Caki2 (cell line): ENCODE results near the gene MPO. TPM values are rescaled to one million over a fixed set of nuclear protein-coding genes. Genes with fewer than 3 reads are reported as not detected.

Source experiments
- DNase-seq: peaks from one replicate; pipeline ENCODE4 v3.0.0-alpha.2; 2015; ENCODE audit warnings: low read depth
- in situ Hi-C: cut with HindIII; loops from 2 replicates; pipeline ENCODE4 v1.10.0; 2016; ENCODE audit warnings: low sequenced_read_pairs, low pct_unique_long_range_greater_than_20kb, mixed read lengths
- total RNA-seq: library from RNA; depleted of rRNA; stranded (reverse); fragments of >200 nt; shearing (Covaris generic); gene quantifications from 2 replicates; pipeline ENCODE4 v1.2.3, GENCODE V29; 2014; ENCODE audit warnings: low replicate concordance; rRNA removed

MPO gene, protein sequence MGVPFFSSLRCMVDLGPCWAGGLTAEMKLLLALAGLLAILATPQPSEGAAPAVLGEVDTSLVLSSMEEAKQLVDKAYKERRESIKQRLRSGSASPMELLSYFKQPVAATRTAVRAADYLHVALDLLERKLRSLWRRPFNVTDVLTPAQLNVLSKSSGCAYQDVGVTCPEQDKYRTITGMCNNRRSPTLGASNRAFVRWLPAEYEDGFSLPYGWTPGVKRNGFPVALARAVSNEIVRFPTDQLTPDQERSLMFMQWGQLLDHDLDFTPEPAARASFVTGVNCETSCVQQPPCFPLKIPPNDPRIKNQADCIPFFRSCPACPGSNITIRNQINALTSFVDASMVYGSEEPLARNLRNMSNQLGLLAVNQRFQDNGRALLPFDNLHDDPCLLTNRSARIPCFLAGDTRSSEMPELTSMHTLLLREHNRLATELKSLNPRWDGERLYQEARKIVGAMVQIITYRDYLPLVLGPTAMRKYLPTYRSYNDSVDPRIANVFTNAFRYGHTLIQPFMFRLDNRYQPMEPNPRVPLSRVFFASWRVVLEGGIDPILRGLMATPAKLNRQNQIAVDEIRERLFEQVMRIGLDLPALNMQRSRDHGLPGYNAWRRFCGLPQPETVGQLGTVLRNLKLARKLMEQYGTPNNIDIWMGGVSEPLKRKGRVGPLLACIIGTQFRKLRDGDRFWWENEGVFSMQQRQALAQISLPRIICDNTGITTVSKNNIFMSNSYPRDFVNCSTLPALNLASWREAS
- not detected in 2 replicates for total RNA-seq

DNA sequence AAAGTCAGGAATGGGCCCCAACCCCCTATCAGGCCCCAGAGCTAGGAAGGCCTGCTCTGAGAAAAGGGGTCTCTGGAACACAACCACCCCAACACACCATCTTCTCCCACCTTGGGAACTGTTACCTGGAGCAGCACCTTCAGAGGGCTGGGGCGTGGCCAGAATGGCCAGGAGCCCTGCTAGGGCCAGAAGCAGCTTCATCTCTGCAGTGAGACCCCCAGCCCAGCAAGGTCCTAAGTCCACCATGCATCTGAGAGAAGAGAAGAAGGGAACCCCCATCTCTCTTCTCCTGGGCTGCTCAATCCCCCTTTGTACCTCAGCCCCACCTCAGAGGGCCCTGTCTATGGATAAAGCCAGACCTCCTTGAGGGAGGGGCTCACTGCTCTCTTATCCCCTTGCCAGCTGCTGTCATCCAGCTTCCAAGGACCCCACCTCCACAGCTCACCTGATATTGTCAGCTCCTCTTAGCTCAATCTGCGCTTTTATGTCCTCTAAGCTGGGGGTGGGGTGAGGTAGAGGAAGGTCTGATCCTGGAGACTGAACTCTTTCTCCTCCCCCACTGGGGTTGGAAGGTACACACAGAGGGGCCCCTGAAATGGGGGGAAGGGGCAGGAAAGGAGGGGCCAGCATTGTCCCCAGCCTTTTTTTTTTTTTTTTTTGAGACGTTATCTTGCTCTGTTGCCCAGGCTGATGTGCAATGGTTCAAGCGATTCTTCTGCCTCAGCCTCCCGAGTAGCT, at the start of gene MPO:
MPO (minus strand) TSS at position 456 of the 738 bp plus-strand sequence; CDS start at position 279, 177 bp downstream.
- DNase-seq = no peak
- in situ Hi-C loops = no loop called here

DNA sequence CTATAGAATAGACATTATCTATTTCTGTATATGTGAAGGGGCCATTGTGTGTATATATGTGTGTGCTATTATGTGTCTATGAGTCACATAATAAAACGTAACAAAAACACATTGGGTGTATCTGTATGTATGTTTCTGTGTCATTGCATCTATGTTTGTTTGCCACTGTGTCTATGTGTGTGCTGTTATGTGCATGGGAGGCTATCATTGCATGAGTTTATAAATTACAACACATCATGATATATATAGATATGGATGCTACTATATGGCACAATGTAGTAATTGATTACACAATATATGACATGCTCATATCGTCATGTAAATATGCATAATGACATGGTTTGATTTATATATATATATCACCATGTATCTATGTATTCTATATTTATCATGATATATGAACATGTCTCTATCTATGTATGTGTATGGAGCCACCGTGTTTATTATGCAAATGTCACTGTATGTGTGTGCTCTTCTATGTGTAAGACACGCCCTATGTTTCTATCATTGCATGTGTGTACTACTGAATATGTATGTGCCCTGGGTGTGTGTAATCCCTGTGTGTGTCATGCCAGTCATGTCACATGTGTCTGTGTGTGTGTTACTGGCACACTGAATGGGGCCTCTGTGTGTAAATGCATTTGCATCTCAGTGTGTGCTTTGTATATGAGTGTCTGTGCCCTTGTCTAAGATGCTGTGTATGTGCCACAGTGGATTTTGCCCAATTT, 49.2 kb upstream of the MPO start:
- in situ Hi-C loops = no loop called here
- no peak for DNase-seq

DNA sequence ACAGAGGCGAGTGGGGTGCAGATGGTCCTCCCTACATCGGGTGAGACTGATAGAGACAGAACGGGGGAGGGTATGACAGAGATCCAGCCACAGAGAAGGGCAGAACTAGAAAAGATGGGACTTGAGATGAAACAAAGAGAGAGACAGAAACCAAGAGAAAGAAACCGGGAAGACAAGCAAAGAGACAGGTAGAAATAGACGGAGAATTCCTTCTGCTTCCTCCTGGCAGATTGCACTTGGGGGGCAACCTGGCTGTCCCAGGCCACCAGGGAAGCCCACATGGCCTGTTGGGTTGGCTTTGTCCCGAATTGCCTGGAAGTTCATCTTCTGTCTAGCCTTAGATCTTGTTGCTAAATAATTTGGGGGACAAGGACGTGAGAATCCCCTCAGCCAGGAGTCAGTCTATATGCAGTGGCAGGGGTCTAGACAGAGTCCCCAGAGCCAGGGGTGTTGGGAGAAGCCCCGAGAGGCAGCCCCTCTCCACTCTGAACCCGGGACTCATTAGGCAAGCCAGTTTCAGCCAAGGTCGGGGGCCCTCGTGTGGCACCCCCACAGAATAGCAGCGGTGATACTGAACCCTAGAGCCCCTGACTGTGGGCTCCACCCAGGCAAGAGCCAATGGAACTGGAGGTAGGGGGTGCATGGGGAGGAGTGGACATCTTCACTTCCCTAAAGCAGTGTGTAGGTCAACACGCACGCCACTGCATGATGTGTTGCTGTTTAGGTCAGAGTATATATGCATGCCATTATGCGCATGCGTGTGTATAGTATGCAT, 48.5 kb upstream of the MPO start:
- in situ Hi-C loops = no loop called here
- no peak for DNase-seq

DNA sequence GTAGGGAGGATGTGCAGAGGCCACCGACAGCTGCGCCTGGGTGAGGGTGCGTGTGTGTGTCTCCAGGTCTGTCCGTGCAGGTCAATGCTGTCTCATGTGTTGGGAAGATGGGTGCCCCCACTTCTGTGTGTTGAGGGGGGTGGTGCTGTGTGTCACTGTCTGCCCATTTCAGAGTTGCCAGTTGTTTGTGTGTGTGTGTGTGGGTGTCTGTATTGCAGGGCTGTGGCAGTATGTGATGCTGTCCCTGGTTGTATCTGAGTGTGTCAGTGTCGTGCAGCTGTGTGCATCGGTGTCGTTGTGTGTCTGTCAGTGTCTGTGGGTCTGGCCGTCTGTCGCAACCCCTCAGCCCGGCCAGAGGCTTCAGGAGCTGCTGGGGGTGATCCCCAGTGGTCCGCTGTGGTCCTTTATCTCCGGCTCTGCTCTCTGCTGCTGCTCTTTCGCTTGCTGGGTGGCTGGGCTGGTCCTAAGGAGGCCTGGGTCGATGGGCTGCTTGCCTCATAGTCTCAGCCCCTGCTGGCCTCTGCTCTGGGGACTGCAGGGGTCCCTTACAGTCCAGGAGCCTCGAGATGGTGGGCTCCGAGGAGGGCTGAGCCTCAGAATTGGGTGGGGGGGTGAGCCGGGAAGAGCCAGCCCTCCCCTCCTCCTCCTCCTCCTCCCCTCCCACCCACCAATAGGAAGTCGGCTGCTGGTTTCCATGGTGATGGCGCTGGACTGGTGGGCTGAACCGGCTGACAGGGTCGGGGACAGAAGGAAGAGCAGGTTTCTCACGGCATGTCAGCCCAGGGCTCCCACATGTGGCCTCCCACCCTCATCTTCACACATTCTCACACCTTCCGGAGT, 47.7 kb upstream of the MPO start, which contains the start of gene TSPOAP1:
TSPOAP1 (minus strand) TSS at position 601 of the 840 bp plus-strand sequence. CDS start 875 bp downstream, outside the sequence.
- DNase-seq = no peak
- in situ Hi-C loops = no loop called here

DNA sequence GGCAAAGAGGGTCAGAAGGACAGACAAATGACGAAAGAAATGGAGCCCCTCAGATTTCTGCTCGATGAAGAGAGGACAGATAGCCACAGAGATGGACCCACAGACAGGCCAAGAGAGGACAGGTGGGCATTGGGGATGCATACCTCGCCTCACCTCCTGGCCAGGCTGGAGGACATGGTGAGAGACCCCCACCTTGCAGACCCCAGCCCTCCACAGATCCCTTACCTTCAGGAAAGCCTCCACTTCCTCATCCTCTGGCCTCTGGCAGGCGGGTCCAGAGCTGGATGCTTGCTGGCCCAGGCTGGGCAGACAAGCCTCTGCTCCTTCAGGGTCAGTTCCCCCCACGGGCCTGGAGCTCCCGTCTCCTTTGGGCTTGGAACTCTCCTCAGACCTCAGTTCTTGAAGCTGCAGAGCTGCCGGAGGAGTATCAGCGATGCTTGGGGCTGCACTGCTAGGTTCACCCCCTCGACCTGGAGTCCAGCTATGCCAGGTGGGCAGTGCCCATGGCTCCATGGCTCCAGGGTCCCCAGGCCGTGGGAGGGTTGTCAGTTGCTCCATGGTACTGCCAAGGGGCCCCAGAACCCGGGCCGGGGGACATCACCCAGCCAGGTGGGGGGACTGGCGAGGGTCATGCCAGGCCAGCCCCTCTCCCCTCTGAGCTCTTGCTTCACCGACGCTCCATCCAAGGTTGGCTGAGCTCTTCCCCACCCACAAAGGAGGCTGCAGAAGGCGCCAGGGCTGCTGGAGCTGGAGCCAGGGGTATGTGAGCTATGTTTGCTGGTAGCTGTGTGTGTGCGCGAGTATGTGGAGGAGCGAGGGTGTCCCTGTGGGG, 46.8 kb upstream of the MPO start:
- no peak for DNase-seq
- in situ Hi-C loops = no loop called here

DNA sequence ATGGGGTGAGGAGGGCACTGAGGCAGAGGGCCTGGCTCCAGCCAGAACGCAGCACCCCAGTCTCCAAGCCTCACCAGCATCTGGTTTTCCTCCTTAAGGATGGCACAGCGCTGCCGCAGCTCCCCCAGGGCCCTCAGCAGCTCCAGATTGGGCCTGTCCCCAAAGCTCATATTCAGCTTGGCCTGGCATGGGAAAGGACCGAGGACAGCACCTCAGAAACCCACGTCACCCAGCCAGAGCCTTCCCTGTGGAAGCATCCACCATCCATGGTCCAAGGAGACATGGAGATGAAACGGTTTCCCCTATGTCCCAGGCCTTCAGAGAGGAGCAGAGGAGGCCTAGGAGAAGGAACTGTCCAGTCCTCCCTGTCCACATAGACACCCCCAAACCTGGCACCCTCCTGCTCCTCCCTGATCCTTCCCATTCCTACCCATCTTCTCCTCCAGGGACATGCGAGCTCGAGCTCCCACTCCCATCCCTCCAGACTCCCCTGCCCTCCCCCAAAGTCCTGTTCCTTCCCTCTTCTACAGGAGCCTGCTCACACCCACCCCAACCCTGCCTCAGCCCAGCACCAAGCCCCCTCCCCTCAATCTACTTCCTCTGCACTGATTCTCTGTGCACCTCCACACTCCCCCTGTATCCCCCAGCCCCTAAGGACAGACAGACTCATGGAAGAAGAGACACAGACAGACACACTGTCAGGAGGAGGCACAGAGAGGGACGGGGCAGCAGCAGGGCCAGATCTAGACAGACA, 46.1 kb upstream of the MPO start:
- DNase-seq = no peak
- in situ Hi-C loops = no loop called here

DNA sequence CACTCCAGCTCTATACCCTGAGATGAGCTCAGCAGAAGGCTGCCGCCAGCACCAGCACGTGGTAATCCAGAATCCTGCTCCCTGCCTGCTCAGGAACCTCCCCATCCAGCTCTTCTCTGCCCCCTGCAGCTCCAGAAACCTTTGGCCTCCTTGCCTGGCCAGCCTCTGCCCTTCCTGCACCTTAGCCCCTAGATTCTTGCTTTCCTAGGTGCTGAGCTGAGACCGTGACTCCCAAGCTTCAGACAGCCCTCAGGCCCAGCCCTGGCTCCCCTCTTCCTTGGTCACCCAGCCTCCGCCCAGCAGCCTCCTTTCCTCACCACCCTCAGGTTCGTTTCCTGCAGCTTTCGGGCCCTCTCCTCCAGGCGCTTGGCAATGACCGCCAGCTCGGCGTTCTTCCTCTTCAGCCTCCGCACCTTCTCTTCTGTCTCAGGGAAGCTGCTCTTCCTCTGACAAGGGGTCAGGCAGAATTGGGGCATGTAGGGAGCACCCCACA, 45.3 kb upstream of the MPO start:
- DNase-seq = no peak
- in situ Hi-C loops = no loop called here

DNA sequence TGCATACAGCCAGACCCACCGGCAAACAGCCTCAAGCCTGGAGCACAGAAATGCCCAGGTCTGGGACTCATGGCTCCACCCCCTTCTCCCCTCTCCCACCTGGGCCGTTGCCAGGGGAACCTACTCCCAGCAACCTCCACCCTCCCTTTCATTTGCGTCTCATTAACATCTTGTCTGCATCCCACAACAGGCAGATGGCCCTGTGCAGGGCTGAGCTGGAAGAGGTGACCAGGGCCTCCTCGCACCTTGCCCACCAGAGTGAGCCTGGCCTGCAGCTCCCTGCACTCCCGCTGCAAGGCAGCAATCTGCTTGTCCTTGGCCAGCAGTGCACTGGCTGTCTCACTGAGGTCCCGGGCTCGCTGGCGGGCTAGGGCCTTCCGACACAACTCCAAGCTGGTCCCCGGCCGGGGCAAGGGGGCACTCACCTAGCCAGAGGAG, 44.6 kb upstream of the MPO start:
- in situ Hi-C loops = no loop called here

DNA sequence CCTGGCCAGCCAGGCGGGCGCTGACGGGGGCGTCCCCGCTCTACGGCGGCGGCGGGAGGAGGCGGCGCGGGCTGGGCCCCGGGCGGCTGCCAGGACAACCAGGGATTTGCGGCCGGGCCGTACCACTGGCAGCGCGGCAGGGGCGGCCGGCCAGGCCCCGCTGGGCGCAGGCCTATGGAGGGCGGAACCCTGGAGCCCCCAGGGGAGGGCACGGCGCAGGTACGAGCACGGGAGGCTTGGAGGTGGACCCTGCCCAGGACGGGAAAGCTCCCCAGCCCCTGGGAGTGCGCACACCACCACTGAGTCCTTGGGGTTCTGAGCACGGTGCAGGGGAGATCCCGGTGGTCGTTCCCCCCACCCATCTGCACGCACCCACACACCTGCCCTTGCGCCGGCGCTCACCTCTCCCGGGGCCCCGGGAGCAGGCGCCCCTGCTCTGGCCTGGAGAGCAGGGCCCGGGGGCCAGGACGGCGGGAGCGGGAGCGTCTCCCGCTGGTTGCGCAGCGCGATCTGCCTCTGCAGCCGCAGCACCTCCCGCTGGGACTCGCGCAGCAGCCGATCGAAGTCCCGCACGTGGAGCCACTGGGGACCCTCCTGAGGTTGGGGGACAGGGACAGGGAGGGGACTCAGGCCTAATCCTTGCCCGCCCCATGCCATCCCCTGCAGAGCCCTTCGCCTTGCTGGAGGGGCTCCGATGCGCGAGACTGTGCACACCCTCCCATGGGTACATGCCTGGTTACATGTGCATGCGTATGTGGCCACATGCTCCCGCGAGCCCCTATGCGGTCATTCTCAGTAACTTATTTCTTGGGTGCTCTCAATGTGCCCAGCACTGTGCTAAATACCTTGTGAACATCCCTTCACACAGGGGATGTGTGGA, 43.9 kb upstream of the MPO start:
- in situ Hi-C loops = no loop called here
- DNase-seq = no peak

More for the DNA sequence above, 44.6 kb upstream of the MPO start:
- DNase-seq = no peak

DNA sequence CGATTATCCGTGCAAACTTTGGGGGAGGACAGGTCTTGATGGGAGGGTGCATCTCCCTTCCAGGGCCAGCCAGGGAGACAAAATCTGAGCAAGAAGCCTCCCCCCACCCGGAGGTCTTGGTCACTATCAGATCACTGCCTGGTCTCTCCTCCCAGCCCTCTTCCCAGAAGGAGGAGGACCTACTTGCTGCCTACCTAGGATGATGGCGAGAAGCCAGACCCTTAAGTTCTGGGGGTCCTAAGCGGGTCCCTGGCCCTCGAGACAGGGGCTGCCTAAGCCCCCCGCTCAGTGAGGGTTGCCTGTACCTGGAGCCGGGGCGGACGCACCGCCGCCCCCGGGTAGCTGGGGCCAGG, 43.3 kb upstream of the MPO start:
- in situ Hi-C loops = no loop called here
- DNase-seq = no peak

DNA sequence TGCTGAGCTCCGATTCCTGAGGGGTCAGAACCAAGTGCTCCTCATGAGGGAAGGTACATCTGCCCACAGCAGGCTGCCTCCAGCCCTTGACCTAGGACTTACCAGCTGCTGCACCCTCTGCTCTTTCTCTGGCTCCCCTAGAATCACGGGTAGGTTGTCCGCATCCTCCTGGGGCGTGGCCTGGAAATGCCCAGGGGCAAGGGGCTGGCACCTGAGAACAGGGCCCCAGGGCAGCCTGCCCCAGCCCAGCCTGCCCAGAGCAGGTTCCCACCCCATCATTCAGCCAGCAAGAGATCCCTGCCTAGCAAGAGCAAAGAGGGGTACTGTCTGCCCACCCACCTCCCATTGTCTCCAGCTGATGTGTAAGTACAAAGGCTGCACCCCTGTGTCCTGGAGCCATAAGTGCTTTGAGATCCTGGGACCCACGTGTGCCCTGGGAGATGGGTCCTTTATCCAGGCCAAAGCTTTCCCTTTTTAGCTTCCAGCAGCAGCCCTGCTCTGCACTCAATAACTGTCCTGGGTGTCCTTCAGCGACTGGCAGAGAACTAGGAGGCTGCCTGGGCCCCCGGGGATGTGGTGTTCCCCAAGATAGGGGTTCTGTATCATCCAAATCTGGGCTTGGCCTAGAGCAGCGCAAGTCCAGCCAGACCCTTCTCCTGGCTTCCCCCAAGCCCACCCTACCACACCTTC, 42.8 kb upstream of the MPO start:
- in situ Hi-C loops = no loop called here
- no peak for DNase-seq

DNA sequence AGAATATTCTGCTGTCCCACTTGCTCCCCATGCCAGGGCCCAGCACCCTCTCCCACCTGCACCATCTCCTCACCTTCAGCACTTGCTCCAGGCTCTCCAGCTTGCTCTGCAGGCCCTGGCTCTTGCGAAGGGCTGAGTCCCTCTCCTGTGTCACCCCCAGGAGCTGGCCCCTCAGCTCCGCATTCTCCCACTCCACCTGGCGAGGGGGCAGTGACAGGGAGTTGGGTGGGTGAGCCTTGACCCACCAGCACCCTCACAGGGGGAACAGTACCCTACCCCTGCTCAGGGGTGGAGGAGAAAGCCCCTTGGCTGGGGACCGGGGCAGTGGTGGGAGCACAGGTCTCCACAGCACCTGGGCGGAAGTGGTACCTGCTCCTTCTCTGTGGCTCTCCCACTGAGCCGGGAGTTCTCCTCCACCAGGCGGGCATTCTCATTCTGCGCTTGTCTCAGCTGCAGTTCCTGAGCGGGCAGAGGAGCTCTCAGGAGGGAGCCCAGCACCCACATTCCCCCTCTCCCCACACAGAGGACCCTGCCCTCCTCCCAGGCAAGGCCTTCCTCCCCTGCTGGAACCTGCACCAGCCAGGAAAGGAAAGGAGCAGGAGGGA, 41.9 kb upstream of the MPO start:
- DNase-seq = no peak
- in situ Hi-C loops = no loop called here
